NB4 (cell line): ENCODE data around the gene FBXO31.
A peak's percentile ranks its signal among the peaks of the same experiment; 100 is the strongest.
"Not testable (repeated sequence)": the region's sequence is repeated elsewhere in the genome, so short reads cannot be mapped to it uniquely, and the experiment has no call there.

Experiments used
- DNase-seq: peaks from one replicate; pipeline ENCODE4 v3.0.0; 2010; ENCODE audit warnings: low read depth
- H3K4me3 ChIP-seq: one replicate; pipeline ENCODE4 v1.5.1; 2011; ENCODE audit warnings: mild to moderate bottlenecking, low read depth, low read length, moderate library complexity
- MAX ChIP-seq: IDR thresholded peaks from 2 replicates; pipeline ENCODE4 v1.6.1; 2011; ENCODE audit warnings: low read depth, low read length
- MYC ChIP-seq: IDR thresholded peaks from 2 replicates; pipeline ENCODE4 v1.6.1; 2011; ENCODE audit warnings: low read depth, low read length
- POLR2A ChIP-seq: IDR thresholded peaks from 2 replicates; pipeline ENCODE4 v1.6.1; 2011; ENCODE audit warnings: mild to moderate bottlenecking; ENCODE audit not compliant: insufficient read length; ENCODE audit errors: extremely low read depth
- TF ChIP-seq, protein P1 (sequence below): IDR thresholded peaks from one replicate; pipeline ENCODE4 v1.5.1; 2012; ENCODE audit warnings: low read depth, low read length

Gene FBXO31

GRCh38 chr16:87391950-87392820 lies 8.6 kb upstream of the FBXO31 start, which contains the start of gene MAP1LC3B:
TSS of gene MAP1LC3B (plus strand) at chr16:87392336. CDS start at chr16:87392428, 92 bp downstream.
- peak; percentile 52 for TF ChIP-seq POLR2A
- TF ChIP-seq MAX: peak; percentile 80
- TF ChIP-seq, protein P1, sequence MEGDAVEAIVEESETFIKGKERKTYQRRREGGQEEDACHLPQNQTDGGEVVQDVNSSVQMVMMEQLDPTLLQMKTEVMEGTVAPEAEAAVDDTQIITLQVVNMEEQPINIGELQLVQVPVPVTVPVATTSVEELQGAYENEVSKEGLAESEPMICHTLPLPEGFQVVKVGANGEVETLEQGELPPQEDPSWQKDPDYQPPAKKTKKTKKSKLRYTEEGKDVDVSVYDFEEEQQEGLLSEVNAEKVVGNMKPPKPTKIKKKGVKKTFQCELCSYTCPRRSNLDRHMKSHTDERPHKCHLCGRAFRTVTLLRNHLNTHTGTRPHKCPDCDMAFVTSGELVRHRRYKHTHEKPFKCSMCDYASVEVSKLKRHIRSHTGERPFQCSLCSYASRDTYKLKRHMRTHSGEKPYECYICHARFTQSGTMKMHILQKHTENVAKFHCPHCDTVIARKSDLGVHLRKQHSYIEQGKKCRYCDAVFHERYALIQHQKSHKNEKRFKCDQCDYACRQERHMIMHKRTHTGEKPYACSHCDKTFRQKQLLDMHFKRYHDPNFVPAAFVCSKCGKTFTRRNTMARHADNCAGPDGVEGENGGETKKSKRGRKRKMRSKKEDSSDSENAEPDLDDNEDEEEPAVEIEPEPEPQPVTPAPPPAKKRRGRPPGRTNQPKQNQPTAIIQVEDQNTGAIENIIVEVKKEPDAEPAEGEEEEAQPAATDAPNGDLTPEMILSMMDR: no peak
- TF ChIP-seq MYC: peak; percentile 88
- DNase-seq: peak; percentile 97
- H3K4me3 ChIP-seq: peak within 1 kb of the TSS; percentile 84

DNA sequence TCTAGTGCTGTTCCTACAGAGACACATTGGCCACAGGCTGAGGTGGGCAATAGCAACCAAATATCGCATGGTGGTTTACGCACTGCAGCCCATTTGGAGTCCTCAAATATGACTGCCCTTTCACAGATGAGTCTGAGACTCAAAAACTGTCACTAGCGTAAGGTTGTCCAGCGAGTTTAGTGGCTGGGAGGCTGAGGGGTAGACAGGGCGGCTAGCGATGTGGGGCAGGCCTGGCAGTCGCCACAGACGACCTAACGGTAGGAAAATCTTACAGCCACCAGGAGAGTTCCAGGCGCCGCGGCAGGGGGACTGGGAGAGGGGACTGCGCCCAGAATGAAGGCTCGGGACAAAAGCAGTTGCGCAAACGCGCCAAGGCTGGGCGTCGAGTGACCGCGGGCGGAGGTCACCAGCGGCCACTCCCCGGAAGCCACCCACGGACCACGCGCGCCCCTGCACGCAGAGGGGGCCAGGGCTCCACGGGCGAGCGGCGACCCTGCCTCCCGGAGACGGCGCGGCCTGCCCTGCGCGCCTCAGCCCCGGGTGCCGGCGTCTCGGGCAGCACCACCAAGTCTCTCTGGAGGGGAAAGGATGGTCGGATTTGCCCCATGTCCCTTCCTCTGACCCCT lies 7.9 kb upstream of the FBXO31 start:
- H3K4me3 ChIP-seq: peak overlapping the region; percentile 54
- DNase-seq: no peak
- no peak for TF ChIP-seq POLR2A
- TF ChIP-seq, protein P1: no peak
- TF ChIP-seq MAX: no peak
- TF ChIP-seq MYC: no peak

DNA sequence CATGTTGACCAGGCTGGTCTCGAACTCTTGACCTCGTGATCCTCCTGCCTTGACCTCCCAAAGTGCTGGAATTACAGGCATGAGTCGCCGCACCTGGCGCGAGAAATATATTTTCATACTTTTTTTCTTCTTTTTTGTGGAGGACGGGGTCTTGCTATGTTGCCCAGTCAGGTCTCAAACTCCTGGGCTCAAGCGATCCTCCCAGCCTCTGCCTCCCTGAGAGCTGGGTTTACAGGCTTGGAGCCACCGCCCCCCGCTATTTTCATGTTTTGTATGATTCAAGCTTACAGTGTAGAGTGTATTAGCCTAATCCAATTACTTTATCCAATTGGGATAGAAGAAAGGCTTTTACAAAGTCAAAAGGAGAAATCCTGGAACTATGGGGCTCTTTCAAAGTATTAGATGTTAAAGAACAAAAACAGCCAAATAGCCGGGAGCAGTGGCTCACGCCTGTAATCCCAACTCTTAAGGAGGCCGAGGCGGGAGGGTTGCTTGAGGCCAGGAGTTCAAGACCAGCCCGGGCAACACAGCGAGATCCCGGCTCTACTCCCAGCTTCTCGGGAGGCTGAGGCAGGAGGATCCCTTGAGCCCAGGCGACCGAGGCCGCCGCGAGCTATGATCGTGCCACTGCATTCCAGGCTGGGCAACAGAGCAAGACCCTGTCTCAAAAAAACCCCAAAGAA lies 7.2 kb upstream of the FBXO31 start:
- TF ChIP-seq MYC (no peak), POLR2A (no peak), MAX (no peak)
- TF ChIP-seq, protein P1: no peak
- H3K4me3 ChIP-seq: peak overlapping the region; percentile 54

DNA sequence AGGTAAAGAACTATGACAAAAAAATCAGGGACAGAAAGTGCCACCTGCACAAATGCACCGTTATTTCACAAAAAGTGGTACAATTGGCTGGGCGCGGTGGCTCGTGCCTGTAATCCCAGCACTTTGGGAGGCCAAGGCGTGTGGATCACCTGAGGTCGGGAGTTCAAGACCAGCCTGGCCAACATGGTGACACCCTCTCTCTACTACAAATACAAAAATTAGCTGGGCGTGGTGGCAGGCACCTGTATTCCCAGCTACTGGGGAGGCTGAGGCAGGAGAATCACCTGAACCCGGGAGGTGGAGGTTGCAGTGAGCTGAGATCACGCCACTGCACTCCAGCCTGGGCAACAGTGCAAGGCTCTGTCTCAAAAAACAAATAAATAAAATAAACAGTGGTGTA lies 6.3 kb upstream of the FBXO31 start:
- DNase-seq, H3K4me3 ChIP-seq: not testable (repeated sequence)

More for the DNA sequence above, 7.2 kb upstream of the FBXO31 start:
- DNase-seq: no peak

DNA sequence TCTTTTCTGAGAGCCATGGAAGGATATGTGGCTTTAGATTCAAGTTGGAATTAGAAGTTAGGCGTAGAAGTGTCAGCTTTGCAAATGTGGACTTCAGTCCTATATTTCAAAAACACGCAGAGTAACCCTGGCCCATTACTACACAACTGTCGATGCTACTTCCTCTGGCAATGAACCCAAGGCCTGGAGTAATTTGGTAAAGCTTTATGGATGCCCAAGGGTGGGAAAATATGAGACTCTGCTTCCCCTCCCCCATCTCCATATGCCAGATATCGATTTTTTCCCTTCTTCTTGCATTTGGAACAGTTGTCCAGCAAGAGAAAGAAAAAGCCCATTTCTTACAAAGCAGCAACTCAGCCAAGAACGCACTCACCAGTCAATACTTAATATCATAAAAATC lies 5.7 kb upstream of the FBXO31 start:
- DNase-seq: peak; percentile 33
- no peak for TF ChIP-seq POLR2A
- no peak for TF ChIP-seq MAX
- TF ChIP-seq MYC: no peak
- TF ChIP-seq, protein P1: no peak
- no peak overlapping the region for H3K4me3 ChIP-seq

DNA sequence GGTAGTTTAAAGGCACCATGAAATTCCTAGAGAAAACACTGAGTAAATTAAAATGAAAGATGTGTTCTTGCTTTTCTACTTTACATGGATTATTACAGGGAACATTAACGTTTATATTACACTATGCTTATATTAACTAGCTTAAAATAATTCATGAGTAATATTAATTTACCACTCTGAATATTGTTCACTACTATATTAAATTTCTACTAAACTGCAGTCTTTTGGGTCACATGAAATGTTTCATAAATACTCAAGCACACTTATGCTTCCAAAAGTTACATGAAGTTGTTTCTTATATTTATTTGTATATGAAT lies 5.2 kb upstream of the FBXO31 start:
- H3K4me3 ChIP-seq: peak overlapping the region; percentile 35
- TF ChIP-seq MAX: no peak
- TF ChIP-seq POLR2A: no peak
- TF ChIP-seq, protein P1: no peak
- no peak for DNase-seq
